ENCODE measurements around the gene CD36.
A peak's percentile ranks its signal among the peaks of the same experiment; 100 is the strongest.

CD36 gene

GRCh38 chr7:80637911-80638765, at the start of gene CD36:
TSS of gene CD36 (plus strand) at chr7:80638642. CDS start at chr7:80646741, 8,099 bp downstream.
- DNase-seq, result no peak

DNA sequence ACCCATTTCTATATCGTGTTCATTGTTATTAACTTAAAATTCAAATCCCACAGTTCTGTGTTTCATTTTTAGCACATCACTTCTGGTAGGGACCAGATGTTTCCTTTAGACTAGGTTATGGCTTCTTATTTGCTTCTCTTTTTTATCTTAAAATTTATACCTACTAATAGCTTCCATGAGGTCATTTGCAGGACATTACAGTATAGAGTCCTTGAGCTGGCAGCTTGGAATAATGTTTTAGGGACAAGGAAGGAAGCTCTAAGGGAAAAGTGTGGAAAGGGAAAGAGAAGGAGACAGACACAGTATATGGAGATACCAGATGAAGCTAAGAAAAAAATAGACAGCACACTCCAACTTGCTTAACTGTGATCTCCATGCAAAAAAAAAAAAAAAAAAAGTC, 48.8 kb upstream of the CD36 start:
- no peak for DNase-seq

- no peak for DNase-seq
Observed at GRCh38 chr7:80591654-80592053, 46.8 kb upstream of the CD36 start.

- DNase-seq, result no peak
Observed at GRCh38 chr7:80593869-80594586, 44.4 kb upstream of the CD36 start.

- no peak for DNase-seq
Observed at GRCh38 chr7:80596933-80597517, 41.4 kb upstream of the CD36 start.

DNA sequence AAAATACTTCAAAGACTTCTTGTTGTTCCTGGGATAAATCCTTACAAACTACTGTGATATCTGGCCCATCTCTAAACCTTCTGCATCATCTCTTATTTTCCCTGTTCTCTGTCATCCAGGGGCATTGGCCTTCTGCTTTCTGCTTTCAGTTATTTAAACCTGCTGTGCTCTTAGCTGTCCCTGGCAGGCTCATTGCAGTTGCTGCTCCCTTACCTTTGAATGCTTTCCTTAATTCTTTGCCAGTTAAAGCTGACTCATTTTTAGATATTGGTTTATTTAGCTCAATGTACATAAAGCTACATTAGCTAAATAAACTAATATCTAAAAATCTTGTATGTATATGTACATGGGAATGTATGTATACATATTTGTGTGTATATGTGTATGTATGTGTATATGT, 40.6 kb upstream of the CD36 start:
- DNase-seq, result no peak

DNA sequence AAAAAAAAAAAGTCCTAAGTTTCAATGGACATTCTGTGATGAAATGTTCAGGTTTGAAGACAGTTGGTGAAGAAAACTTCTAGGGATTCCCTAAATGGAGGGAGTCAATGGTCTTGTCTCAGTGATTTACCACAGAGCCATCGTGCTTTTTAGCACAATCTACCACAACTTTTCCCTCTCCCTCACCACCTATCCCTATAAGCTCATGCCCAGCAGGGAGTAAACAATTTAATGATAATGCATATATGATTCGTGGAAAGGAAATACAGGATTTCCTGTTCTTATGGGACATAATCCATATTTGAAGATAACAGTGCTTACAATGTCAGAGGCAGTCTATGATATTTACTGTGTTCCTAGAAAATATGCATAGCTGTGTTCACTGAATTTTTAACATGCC, 38.4 kb upstream of the CD36 start:
- no peak for DNase-seq

- DNase-seq, result no peak
Observed at GRCh38 chr7:80601999-80602398, 36.4 kb upstream of the CD36 start.

GRCh38 chr7:80603940-80604339, 34.5 kb upstream of the CD36 start:
- DNase-seq, result no peak

GRCh38 chr7:80604436-80604835, 34.0 kb upstream of the CD36 start:
- DNase-seq, result no peak

GRCh38 chr7:80607136-80607535, 31.3 kb upstream of the CD36 start:
- DNase-seq, result no peak

DNA sequence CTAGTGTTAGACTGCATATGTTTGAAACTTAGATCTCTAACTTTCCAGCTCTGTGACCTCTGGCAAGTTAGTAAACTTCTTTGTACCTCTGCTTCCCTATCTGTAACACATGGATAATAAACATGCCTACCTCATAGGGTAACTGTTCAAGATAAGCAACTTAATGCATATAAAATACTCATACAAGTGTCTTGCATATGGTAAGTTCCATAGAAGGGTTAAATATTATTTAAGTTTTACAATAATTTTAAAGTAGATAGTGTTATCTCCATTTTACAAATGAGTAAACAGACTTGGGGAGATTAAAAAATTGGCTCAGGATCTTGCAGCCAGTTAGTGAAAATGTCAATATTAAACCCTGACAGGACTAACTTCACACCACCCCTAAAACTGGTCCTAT, 30.1 kb upstream of the CD36 start:
- no peak for DNase-seq

DNA sequence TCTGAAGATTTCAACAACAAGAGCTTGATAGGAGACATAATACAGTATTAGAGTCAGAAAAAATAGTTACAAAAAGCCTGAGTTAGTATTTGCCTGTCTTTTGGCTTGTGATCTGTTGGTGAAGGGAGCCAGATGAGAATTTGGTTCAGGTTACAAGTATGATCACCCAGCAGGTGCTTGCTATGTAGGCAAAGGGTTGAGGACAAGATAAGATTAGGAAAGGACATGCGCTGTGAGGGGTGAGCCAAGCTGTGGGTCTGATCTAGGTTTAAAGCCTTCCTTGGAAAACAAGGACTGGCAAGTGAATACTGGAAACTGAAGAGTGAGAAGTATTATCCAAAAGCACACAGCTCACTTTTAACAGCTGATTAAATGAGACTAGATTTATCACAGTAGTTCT, 28.7 kb upstream of the CD36 start:
- DNase-seq, result no peak

- no peak for DNase-seq
Observed at GRCh38 chr7:80611353-80611752, 27.1 kb upstream of the CD36 start.

DNA sequence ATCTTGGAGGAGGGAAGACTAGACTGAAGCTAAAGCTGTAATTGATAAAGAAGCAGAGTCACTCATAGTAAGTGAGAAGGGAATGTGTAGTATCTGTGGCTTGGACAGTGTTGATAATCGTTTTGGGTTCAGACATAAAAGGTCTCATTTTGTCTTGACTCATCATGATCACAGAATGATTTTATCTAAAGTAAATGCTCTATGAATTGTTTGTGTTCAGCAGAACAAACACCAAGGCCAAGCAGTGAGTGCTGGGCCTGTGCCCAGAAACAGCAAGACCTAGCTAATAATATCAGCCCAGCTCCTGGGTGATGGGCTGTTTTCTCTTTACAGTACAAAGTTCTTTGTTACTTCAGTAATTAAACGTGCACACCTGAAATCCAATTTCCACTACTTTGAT, 26.7 kb upstream of the CD36 start:
- peak; percentile 67 for DNase-seq

GRCh38 chr7:80612880-80613279, 25.6 kb upstream of the CD36 start:
- DNase-seq, result no peak

DNA sequence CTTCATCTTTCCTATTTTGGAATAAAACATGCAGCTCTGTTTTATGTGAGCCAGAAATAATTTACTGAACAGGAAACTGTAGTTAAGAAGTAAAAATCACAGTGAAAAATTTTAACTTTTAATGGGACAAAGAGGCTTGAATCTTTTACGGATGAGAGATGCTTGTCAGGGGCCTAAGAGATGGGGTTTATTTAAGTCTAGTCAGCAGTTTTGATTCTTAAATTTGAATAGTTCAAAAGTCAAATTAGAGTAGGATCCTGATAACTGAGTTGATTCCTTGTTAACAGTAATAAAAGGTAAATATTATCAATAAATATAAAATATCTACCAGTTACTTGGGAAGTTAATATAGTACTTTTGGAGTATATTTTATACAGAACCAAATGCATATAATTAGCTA, 24.9 kb upstream of the CD36 start:
- DNase-seq, result no peak

DNA sequence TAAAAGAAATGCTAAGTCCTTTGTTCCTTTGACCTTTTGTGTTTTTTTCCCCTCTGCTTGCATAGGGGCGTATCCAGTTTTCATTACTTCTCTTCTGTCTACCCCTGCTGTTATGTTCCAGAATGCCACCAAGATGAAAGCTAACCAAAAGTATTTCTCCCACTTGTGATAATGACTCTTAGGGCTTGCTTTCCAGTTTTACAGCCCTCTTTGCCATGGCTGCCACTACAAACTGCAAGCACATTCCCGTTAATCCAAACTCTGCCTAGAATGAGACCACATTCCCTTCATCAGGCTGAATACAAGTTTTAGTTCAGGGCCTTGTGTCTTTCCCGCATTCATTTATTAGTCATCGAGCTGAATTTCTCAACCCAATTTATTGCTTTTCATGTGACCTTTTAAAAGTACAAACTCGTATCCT, 23.6 kb upstream of the CD36 start:
- DNase-seq, result no peak

DNA sequence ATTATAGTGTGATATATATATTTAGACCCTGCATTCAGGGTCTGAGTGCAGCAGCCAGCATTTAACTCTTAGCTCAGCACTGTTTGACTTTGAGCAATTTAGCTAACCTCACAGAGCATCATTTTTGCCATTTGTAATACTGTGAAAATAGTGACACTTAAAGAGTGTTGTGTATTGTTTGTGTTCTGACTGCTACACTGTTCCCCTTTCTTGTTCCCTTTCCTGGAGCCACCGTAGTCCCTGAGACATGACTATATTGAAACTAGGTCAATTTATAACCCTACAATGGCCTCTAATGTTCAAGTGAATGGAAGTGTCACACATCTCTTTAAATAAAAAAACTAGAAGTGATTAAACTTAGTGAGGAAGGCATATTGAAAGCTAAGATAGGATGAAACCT, 20.3 kb upstream of the CD36 start:
- no peak for DNase-seq

- no peak for DNase-seq
Observed at GRCh38 chr7:80619741-80620140, 18.7 kb upstream of the CD36 start.

- DNase-seq, result no peak
Observed at GRCh38 chr7:80622541-80622940, 15.9 kb upstream of the CD36 start.

- DNase-seq, result peak; percentile 32
Observed at GRCh38 chr7:80623503-80624252, 14.8 kb upstream of the CD36 start.

DNA sequence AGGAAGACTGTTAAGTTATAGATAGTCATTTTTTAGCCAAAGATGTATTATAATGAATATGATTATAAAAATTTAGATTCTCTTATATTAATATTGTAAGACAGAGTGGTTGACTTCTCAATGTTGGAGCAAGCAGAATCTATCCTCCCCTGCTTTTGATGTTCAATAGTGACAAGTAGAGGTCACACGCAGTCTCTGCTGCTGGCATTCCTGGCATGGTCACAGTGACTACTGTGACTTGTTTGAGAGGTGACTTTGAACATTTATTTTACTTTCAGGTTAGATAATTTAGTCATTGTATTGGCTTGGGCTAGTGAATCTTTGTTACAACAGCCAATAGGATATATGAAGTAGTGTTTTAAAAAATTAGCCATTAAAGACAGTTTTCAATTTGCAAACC, 13.7 kb upstream of the CD36 start:
- no peak for DNase-seq

All from DMS53 (cell line).